Hepatocyte (in vitro differentiated cells): ENCODE measurements around the gene TK1.

ENCODE experiments used
- CTCF ChIP-seq: fragments of 200-600 bp; sonication (generic); IDR thresholded peaks from 2 replicates; pipeline ENCODE4 v1.5.1; 2016; ENCODE audit warnings: antibody characterized with exemption, mild to moderate bottlenecking; ENCODE audit not compliant: poor library complexity
- EZH2phosphoT487 ChIP-seq: fragments of 200-600 bp; sonication (generic); IDR thresholded peaks from one replicate; pipeline ENCODE4 v1.6.1; 2018; ENCODE audit warnings: antibody characterized with exemption, mild to moderate bottlenecking, low read depth, moderate library complexity; ENCODE audit not compliant: unreplicated experiment, severe bottlenecking

GRCh38 chr17:78183916-78184315 lies 2.9 kb downstream of the TK1 start:
- TF ChIP-seq EZH2phosphoT487 (no peak), CTCF (no peak)
